ENCODE measurements around the gene USP27X.

USP27X gene

GRCh38 chrX:49930039-49930438, 50.8 kb downstream of the USP27X start:
- Histone ChIP-seq H3K4me3 (no peak overlapping the region), H3K27ac (no peak overlapping the region), H3K9me3 (ENCODE audit: low read depth, low read length) (no peaks in the 10 kb centered on the region), H3K9ac (ENCODE audit: insufficient read length) (no peak overlapping the region), H3K36me3 (ENCODE audit: insufficient read depth, low read length) (no peaks in the 10 kb centered on the region; the same call in 1 of the 2 replicates)
- TF ChIP-seq FOXP2 (optimal IDR thresholded peaks at IDR 0.05; ENCODE audit: control extremely low read depth, extremely low read length, insufficient read depth) (no peak), POLR2AphosphoS5 (IDR thresholded peaks at IDR 0.05; ENCODE audit: borderline replicate concordance, low read depth, low read length) (no peak), EZH2 (IDR thresholded peaks at IDR 0.05) (no peak)
- no peak for DNase-seq (ENCODE audit: low read depth, low spot score)
